A549 (cell line): ENCODE results near the gene NAA50. TPM values are rescaled to one million over a fixed set of nuclear protein-coding genes. Genes with fewer than 3 reads are reported as not detected.

Experiments used
- CEBPB ChIP-seq, 2 experiments: fragments of >200 bp in 1 of 2; sonication (Bioruptor Twin) in 1 of 2; formaldehyde crosslinking in 1 of 2; IDR thresholded peaks; 2 replicates each; pipeline ENCODE4 v1.6.1; 2012 to 2016
- EHF ChIP-seq: fragments of 250-450 bp; sonication (Bioruptor Pico); IDR thresholded peaks from 2 replicates; pipeline ENCODE4 v1.5.0; 2020; ENCODE audit warnings: mild to moderate bottlenecking
- ESRRA ChIP-seq: fragments of 150-350 bp; IDR thresholded peaks from 2 replicates; pipeline ENCODE4 v1.6.1; 2014; ENCODE audit warnings: mild to moderate bottlenecking, low read length, borderline replicate concordance
- FOXS1 ChIP-seq: fragments of 250-450 bp; sonication (Bioruptor Pico); IDR thresholded peaks from 2 replicates; pipeline ENCODE4 v1.5.0; 2020; ENCODE audit warnings: mild to moderate bottlenecking, moderate library complexity
- GATA3 ChIP-seq: IDR thresholded peaks from 2 replicates; pipeline ENCODE4 v1.6.1; 2012; ENCODE audit warnings: borderline replicate concordance
- HOXB5 ChIP-seq: fragments of 250-450 bp; sonication (Bioruptor Pico); IDR thresholded peaks from 2 replicates; pipeline ENCODE4 v1.5.0; 2020; ENCODE audit warnings: mild to moderate bottlenecking, moderate library complexity
- MYC ChIP-seq: IDR thresholded peaks from 2 replicates; pipeline ENCODE4 v1.6.1; 2012; ENCODE audit warnings: mild to moderate bottlenecking, inconsistent platforms, low read length, improper control_type of control experiment, borderline replicate concordance
- RAD21 ChIP-seq, 2 experiments: fragments of >200 bp in 1 of 2; sonication (Bioruptor Twin) in 1 of 2; formaldehyde crosslinking in 1 of 2; IDR thresholded peaks in 1 of 2; conservative IDR thresholded peaks in 1 of 2; 2 replicates in 1 of 2; 3 replicates in 1 of 2; pipeline ENCODE4 v1.6.1; 2012 to 2018; ENCODE audit warnings: inconsistent platforms in 1 of 2
- RCOR1 ChIP-seq: fragments of 150-350 bp; IDR thresholded peaks from 2 replicates; pipeline ENCODE4 v1.6.1; 2014; ENCODE audit warnings: antibody characterized with exemption, low read length, low read depth
- TFCP2L1 ChIP-seq: fragments of 250-450 bp; sonication (Bioruptor Pico); IDR thresholded peaks from 2 replicates; pipeline ENCODE4 v1.5.0; 2021; ENCODE audit warnings: mild to moderate bottlenecking
- polyA plus RNA-seq, 4 experiments: library from polyadenylated mRNA; depleted of rRNA in 3 of 4; stranded (reverse); fragments of >200 nt; fragmentation: RNase III in 1 of 4; extraction: RNeasy Plus Mini Kit Qiagen cat#74134 plus additional on column Dnase treatment in 1 of 4; gene quantifications; 2 replicates in 3 of 4; 3 replicates in 1 of 4; pipeline ENCODE4 v1.2.3, GENCODE V29; 2011 to 2017
- TF ChIP-seq, protein P1 (sequence below): fragments of 200-600 bp; sonication (generic); IDR thresholded peaks from 2 replicates; pipeline ENCODE4 v1.6.1; 2016; ENCODE audit warnings: antibody characterized with exemption, mild to moderate bottlenecking, moderate library complexity
- TF ChIP-seq, protein P2 (sequence below): fragments of 250-450 bp; sonication (Bioruptor Pico); IDR thresholded peaks from 2 replicates; pipeline ENCODE4 v1.5.0; 2021; ENCODE audit warnings: mild to moderate bottlenecking, moderate library complexity, borderline replicate concordance
- TF ChIP-seq, protein P3 (sequence below): fragments of >200 bp; sonication (Bioruptor Twin); formaldehyde crosslinking; IDR thresholded peaks from 3 replicates; pipeline ENCODE4 v1.5.1; 2016
- TF ChIP-seq, protein P4 (sequence below): fragments of 150-350 bp; IDR thresholded peaks from 2 replicates; pipeline ENCODE4 v1.6.1; 2014; ENCODE audit warnings: low read depth, mild to moderate bottlenecking, low read length
- TF ChIP-seq, protein P5 (sequence below): fragments of 450-650 bp; IDR thresholded peaks from 2 replicates; pipeline ENCODE4 v1.6.1; 2014; ENCODE audit warnings: antibody characterized with exemption
- TF ChIP-seq, protein P6 (sequence below): IDR thresholded peaks from 2 replicates; pipeline ENCODE4 v1.6.1; 2012
- TF ChIP-seq, protein P7 (sequence below): fragments of >200 bp; sonication (Bioruptor Twin); formaldehyde crosslinking; IDR thresholded peaks from 3 replicates; pipeline ENCODE4 v1.6.1; 2016

NAA50 gene
- polyA plus RNA-seq, 2 of the 4 experiments (the other 2 are of a cell fraction): 141 to 180 TPM

DNA sequence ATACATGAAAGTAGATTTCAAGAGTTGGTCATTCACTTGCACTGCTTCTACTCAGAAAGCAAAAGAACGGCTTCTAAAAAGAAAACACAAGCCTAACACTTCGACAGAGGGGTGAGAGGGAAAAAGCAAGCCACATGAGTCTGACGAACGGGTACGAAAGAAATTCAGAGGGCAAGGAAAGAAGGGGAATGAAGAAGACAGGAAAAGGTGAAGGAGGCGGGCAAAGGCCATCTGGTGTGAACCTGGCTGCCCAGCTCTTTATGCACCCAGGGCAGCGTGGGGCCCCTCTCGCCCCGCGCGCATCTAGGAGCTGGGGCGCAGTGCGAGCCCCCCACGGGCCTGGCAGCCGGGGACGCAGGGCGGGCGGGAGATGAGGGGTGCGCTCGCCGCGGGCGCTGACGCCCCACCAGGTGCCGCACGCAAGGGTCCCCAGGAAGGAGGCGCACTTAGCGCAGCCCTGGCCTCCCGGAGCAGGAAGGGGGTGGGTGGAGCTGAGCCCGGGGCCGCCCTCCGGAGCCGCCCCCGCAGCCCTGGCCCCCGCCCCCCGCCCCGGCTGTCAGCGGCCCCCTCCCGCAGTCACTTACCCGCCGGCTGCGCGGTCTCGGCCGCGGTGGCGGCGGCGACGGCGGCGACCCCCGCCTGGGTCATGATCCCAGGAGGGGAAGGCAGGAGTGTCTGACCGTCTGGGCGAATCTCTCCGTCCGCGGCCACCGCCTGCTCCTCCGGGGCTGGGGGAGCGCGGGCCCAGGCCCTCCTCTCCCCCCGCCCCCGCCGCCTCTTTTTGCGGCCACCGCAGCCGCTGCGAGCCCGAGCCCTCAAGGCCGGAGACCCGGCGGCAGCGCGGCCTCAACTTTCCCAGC is 50.0 kb downstream of the NAA50 start, which contains the start of gene USF3 (continued):
- TF ChIP-seq, protein P1, sequence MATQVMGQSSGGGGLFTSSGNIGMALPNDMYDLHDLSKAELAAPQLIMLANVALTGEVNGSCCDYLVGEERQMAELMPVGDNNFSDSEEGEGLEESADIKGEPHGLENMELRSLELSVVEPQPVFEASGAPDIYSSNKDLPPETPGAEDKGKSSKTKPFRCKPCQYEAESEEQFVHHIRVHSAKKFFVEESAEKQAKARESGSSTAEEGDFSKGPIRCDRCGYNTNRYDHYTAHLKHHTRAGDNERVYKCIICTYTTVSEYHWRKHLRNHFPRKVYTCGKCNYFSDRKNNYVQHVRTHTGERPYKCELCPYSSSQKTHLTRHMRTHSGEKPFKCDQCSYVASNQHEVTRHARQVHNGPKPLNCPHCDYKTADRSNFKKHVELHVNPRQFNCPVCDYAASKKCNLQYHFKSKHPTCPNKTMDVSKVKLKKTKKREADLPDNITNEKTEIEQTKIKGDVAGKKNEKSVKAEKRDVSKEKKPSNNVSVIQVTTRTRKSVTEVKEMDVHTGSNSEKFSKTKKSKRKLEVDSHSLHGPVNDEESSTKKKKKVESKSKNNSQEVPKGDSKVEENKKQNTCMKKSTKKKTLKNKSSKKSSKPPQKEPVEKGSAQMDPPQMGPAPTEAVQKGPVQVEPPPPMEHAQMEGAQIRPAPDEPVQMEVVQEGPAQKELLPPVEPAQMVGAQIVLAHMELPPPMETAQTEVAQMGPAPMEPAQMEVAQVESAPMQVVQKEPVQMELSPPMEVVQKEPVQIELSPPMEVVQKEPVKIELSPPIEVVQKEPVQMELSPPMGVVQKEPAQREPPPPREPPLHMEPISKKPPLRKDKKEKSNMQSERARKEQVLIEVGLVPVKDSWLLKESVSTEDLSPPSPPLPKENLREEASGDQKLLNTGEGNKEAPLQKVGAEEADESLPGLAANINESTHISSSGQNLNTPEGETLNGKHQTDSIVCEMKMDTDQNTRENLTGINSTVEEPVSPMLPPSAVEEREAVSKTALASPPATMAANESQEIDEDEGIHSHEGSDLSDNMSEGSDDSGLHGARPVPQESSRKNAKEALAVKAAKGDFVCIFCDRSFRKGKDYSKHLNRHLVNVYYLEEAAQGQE: no peak
- TF ChIP-seq EHF (no peak), RAD21 (conservative IDR thresholded peaks at IDR 0.05 in 1 of 2, IDR thresholded peaks at IDR 0.05 in 1 of 2) (no peak), CEBPB (IDR thresholded peaks at IDR 0.05) (no peak), FOXS1 (CRISPR knock-in tag) (no peak), HOXB5 (CRISPR knock-in tag) (no peak), MYC (no peak), RCOR1 (no peak), GATA3 (no peak), TFCP2L1 (no peak), ESRRA (no peak)
- TF ChIP-seq, protein P2, sequence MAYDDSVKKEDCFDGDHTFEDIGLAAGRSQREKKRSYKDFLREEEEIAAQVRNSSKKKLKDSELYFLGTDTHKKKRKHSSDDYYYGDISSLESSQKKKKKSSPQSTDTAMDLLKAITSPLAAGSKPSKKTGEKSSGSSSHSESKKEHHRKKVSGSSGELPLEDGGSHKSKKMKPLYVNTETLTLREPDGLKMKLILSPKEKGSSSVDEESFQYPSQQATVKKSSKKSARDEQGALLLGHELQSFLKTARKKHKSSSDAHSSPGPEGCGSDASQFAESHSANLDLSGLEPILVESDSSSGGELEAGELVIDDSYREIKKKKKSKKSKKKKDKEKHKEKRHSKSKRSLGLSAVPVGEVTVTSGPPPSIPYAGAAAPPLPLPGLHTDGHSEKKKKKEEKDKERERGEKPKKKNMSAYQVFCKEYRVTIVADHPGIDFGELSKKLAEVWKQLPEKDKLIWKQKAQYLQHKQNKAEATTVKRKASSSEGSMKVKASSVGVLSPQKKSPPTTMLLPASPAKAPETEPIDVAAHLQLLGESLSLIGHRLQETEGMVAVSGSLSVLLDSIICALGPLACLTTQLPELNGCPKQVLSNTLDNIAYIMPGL (CRISPR knock-in tag): no peak
- TF ChIP-seq, protein P3, sequence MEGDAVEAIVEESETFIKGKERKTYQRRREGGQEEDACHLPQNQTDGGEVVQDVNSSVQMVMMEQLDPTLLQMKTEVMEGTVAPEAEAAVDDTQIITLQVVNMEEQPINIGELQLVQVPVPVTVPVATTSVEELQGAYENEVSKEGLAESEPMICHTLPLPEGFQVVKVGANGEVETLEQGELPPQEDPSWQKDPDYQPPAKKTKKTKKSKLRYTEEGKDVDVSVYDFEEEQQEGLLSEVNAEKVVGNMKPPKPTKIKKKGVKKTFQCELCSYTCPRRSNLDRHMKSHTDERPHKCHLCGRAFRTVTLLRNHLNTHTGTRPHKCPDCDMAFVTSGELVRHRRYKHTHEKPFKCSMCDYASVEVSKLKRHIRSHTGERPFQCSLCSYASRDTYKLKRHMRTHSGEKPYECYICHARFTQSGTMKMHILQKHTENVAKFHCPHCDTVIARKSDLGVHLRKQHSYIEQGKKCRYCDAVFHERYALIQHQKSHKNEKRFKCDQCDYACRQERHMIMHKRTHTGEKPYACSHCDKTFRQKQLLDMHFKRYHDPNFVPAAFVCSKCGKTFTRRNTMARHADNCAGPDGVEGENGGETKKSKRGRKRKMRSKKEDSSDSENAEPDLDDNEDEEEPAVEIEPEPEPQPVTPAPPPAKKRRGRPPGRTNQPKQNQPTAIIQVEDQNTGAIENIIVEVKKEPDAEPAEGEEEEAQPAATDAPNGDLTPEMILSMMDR: no peak; the same call in 2 of the 3 replicates
- TF ChIP-seq, protein P4, sequence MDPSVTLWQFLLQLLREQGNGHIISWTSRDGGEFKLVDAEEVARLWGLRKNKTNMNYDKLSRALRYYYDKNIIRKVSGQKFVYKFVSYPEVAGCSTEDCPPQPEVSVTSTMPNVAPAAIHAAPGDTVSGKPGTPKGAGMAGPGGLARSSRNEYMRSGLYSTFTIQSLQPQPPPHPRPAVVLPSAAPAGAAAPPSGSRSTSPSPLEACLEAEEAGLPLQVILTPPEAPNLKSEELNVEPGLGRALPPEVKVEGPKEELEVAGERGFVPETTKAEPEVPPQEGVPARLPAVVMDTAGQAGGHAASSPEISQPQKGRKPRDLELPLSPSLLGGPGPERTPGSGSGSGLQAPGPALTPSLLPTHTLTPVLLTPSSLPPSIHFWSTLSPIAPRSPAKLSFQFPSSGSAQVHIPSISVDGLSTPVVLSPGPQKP: no peak
- TF ChIP-seq, protein P5, sequence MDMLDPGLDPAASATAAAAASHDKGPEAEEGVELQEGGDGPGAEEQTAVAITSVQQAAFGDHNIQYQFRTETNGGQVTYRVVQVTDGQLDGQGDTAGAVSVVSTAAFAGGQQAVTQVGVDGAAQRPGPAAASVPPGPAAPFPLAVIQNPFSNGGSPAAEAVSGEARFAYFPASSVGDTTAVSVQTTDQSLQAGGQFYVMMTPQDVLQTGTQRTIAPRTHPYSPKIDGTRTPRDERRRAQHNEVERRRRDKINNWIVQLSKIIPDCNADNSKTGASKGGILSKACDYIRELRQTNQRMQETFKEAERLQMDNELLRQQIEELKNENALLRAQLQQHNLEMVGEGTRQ: no peak
- TF ChIP-seq, protein P6, sequence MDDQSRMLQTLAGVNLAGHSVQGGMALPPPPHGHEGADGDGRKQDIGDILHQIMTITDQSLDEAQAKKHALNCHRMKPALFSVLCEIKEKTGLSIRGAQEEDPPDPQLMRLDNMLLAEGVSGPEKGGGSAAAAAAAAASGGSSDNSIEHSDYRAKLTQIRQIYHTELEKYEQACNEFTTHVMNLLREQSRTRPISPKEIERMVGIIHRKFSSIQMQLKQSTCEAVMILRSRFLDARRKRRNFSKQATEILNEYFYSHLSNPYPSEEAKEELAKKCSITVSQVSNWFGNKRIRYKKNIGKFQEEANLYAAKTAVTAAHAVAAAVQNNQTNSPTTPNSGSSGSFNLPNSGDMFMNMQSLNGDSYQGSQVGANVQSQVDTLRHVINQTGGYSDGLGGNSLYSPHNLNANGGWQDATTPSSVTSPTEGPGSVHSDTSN: no peak
- TF ChIP-seq, protein P7, sequence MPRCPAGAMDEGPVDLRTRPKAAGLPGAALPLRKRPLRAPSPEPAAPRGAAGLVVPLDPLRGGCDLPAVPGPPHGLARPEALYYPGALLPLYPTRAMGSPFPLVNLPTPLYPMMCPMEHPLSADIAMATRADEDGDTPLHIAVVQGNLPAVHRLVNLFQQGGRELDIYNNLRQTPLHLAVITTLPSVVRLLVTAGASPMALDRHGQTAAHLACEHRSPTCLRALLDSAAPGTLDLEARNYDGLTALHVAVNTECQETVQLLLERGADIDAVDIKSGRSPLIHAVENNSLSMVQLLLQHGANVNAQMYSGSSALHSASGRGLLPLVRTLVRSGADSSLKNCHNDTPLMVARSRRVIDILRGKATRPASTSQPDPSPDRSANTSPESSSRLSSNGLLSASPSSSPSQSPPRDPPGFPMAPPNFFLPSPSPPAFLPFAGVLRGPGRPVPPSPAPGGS: peak; percentile 38; the same call in 2 of the 3 replicates
